Measurements from ENCODE around the gene RAE1.

DNA sequence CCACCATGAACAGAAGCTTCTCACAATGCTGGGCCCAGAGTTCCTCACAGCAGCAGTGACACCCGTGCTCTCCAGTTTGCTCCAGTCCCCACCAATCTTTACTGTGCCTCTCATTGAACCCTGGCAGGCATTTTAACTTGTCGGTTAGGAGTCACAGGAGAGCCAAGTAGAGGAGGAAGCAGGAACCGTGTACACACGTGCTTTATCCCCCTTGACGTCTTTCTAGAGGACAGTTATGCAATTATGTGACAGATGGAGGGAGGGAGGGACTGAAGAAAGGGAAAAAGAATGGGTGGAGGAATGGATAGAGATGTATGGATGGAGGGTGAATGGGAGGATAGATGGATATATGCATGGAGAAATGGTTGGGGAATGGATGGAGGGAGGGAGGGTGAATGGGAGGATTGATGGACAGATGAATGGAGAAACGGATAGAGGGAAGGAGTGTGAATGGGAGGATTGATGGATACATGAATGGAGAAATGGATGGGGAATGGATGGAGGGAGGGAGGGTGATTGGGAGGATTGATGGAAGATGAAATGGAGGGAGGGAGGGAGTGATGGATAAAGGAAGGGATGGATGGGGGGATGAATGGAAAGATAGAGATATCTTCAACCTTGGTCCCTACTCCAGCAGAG, 66.1 kb downstream of the RAE1 start:
- no peak for TF ChIP-seq CTCF (IDR thresholded peaks at IDR 0.05)
- no peak for TF ChIP-seq POLR2A (IDR thresholded peaks at IDR 0.05)
